Measurements from ENCODE around the gene DPT.

Gene DPT

GRCh38 chr1:168691541-168691940 is 37.5 kb downstream of the DPT start:
- no peak for DNase-seq (ENCODE audit: extremely low read depth, low read depth)
- TF ChIP-seq CTCF (IDR thresholded peaks at IDR 0.05; ENCODE audit: low read depth, low read length): no peak

- DNase-seq (ENCODE audit: extremely low read depth, low read depth): no peak
- TF ChIP-seq CTCF (IDR thresholded peaks at IDR 0.05; ENCODE audit: low read depth, low read length): no peak
Observed at GRCh38 chr1:168689726-168690602, 39.0 kb downstream of the DPT start.

- no peak for TF ChIP-seq CTCF (IDR thresholded peaks at IDR 0.05; ENCODE audit: low read depth, low read length)
- DNase-seq (ENCODE audit: extremely low read depth, low read depth): no peak
Observed at GRCh38 chr1:168689327-168689657, 39.7 kb downstream of the DPT start.

- no peak for DNase-seq (ENCODE audit: extremely low read depth, low read depth)
- no peak for TF ChIP-seq CTCF (IDR thresholded peaks at IDR 0.05; ENCODE audit: low read depth, low read length)
Observed at GRCh38 chr1:168688644-168689326, 40.2 kb downstream of the DPT start.

GRCh38 chr1:168687816-168688215 is 41.2 kb downstream of the DPT start:
- TF ChIP-seq CTCF (IDR thresholded peaks at IDR 0.05; ENCODE audit: low read depth, low read length): no peak
- DNase-seq (ENCODE audit: extremely low read depth, low read depth): no peak

- TF ChIP-seq CTCF (IDR thresholded peaks at IDR 0.05; ENCODE audit: low read depth, low read length): no peak
- no peak for DNase-seq (ENCODE audit: extremely low read depth, low read depth)
Observed at GRCh38 chr1:168686666-168687065, 42.3 kb downstream of the DPT start.

- TF ChIP-seq CTCF (IDR thresholded peaks at IDR 0.05; ENCODE audit: low read depth, low read length): no peak
- DNase-seq (ENCODE audit: extremely low read depth, low read depth): no peak
Observed at GRCh38 chr1:168683871-168684270, 45.1 kb downstream of the DPT start.

All from AG09319 (cell line).